OCI-LY1 (cell line): ENCODE results near the gene SLC31A1.

ENCODE experiments used
- CTCF ChIP-seq: fragments of 200-600 bp; sonication (generic), shearing (Covaris generic); IDR thresholded peaks from 2 replicates; pipeline ENCODE4 v1.5.1; 2017; ENCODE audit warnings: mild to moderate bottlenecking, antibody characterized with exemption, low read length, moderate library complexity, mixed read lengths
- EZH2 ChIP-seq: fragments of 200-600 bp; sonication (generic), shearing (Covaris generic); IDR thresholded peaks from 2 replicates; pipeline ENCODE4 v1.8.0; 2017; ENCODE audit warnings: borderline replicate concordance, mixed run types, mild to moderate bottlenecking, antibody characterized with exemption, low read length, moderate library complexity, mixed read lengths

- no peak for TF ChIP-seq CTCF
- no peak for TF ChIP-seq EZH2
Observed at GRCh38 chr9:113261917-113262671, 40.8 kb downstream of the SLC31A1 start.
